ENCODE results near the gene FOSL1.

GRCh38 chr11:65862191-65862735 is 37.9 kb downstream of the FOSL1 start:
- TF ChIP-seq SIN3A (IDR thresholded peaks at IDR 0.05; ENCODE audit: low read depth), result no peak
- no peak for TF ChIP-seq CTCF (IDR thresholded peaks at IDR 0.05 in 2 of 3, conservative IDR thresholded peaks at IDR 0.05 in 1 of 3; ENCODE audit: borderline replicate concordance in 1 of 3, insufficient read depth in 1 of 3, low read depth in 2 of 3, low read length in 2 of 3)
- no peak for TF ChIP-seq YY1 (IDR thresholded peaks at IDR 0.05; ENCODE audit: extremely low read depth, insufficient replicate concordance, low read depth, low read length)
- no peak for TF ChIP-seq CEBPB (IDR thresholded peaks at IDR 0.05; ENCODE audit: low read depth)
- no peak for TF ChIP-seq EGR1 (IDR thresholded peaks at IDR 0.05; ENCODE audit: low read depth)
